Panc1 (cell line): ENCODE data around the gene RAD9B.

Source experiments
- POLR2AphosphoS5 ChIP-seq: IDR thresholded peaks from 2 replicates; pipeline ENCODE4 v1.6.1; 2012; ENCODE audit warnings: mild to moderate bottlenecking, low read depth, low read length, moderate library complexity
- SIN3A ChIP-seq: IDR thresholded peaks from 2 replicates; pipeline ENCODE4 v1.6.1; 2012; ENCODE audit warnings: low read depth, mild to moderate bottlenecking, low read length, moderate library complexity, borderline replicate concordance; ENCODE audit not compliant: insufficient read depth
- TCF7L2 ChIP-seq: IDR thresholded peaks from 2 replicates; pipeline ENCODE4 v1.6.1; 2011; ENCODE audit warnings: mild to moderate bottlenecking, low read depth, low read length, inconsistent platforms
- TF ChIP-seq, protein P1 (sequence below): fragments of 450-650 bp; IDR thresholded peaks from 2 replicates; pipeline ENCODE4 v1.5.1; 2017; ENCODE audit warnings: mild to moderate bottlenecking
- TF ChIP-seq, protein P2 (sequence below), 2 experiments: IDR thresholded peaks; 2 replicates each; pipeline ENCODE4 v1.6.1; 2011 to 2012; ENCODE audit warnings: low read depth in 2 of 2, control low read depth in 1 of 2, low read length in 1 of 2, mild to moderate bottlenecking in 1 of 2, moderate library complexity in 1 of 2; ENCODE audit not compliant: insufficient read depth in 1 of 2

- no peak for TF ChIP-seq POLR2AphosphoS5
- TF ChIP-seq, protein P1, sequence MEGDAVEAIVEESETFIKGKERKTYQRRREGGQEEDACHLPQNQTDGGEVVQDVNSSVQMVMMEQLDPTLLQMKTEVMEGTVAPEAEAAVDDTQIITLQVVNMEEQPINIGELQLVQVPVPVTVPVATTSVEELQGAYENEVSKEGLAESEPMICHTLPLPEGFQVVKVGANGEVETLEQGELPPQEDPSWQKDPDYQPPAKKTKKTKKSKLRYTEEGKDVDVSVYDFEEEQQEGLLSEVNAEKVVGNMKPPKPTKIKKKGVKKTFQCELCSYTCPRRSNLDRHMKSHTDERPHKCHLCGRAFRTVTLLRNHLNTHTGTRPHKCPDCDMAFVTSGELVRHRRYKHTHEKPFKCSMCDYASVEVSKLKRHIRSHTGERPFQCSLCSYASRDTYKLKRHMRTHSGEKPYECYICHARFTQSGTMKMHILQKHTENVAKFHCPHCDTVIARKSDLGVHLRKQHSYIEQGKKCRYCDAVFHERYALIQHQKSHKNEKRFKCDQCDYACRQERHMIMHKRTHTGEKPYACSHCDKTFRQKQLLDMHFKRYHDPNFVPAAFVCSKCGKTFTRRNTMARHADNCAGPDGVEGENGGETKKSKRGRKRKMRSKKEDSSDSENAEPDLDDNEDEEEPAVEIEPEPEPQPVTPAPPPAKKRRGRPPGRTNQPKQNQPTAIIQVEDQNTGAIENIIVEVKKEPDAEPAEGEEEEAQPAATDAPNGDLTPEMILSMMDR: no peak
- no peak for TF ChIP-seq TCF7L2
- TF ChIP-seq, protein P2, sequence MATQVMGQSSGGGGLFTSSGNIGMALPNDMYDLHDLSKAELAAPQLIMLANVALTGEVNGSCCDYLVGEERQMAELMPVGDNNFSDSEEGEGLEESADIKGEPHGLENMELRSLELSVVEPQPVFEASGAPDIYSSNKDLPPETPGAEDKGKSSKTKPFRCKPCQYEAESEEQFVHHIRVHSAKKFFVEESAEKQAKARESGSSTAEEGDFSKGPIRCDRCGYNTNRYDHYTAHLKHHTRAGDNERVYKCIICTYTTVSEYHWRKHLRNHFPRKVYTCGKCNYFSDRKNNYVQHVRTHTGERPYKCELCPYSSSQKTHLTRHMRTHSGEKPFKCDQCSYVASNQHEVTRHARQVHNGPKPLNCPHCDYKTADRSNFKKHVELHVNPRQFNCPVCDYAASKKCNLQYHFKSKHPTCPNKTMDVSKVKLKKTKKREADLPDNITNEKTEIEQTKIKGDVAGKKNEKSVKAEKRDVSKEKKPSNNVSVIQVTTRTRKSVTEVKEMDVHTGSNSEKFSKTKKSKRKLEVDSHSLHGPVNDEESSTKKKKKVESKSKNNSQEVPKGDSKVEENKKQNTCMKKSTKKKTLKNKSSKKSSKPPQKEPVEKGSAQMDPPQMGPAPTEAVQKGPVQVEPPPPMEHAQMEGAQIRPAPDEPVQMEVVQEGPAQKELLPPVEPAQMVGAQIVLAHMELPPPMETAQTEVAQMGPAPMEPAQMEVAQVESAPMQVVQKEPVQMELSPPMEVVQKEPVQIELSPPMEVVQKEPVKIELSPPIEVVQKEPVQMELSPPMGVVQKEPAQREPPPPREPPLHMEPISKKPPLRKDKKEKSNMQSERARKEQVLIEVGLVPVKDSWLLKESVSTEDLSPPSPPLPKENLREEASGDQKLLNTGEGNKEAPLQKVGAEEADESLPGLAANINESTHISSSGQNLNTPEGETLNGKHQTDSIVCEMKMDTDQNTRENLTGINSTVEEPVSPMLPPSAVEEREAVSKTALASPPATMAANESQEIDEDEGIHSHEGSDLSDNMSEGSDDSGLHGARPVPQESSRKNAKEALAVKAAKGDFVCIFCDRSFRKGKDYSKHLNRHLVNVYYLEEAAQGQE (IDR thresholded peaks at IDR 0.05; ENCODE audit: insufficient read depth in 1 of 2, low read depth in 2 of 2, low read length in 1 of 2): no peak
- no peak for TF ChIP-seq SIN3A
Measured at GRCh38 chr12:110540048-110540447, 37.9 kb downstream of the RAD9B start.
